Endothelial cell of umbilical vein (primary cell): ENCODE data around the gene ARHGEF28. TPM values are rescaled to one million over a fixed set of nuclear protein-coding genes. Genes with fewer than 3 reads are reported as not detected.

Source experiments
- BruUV-seq: library from RNA; stranded (reverse); fragments of 400-500 nt; replicated peaks from 2 replicates; lab custom pipeline; 2021; lab: Mats Ljungman, UMichigan
- CTCF ChIA-PET: fragments of 300-600, 350-600 bp; sonication (Branson Sonifier 250); formaldehyde crosslinking; loops from one replicate; lab custom pipeline; 2021; ENCODE audit warnings: antibody characterized with exemption, inconsistent platforms; lab: Charles Lee
- POLR2A ChIA-PET: fragments of 300-600, 350-600 bp; sonication (Branson Sonifier 250); formaldehyde crosslinking; loops from one replicate; lab custom pipeline; 2021; ENCODE audit warnings: antibody characterized with exemption, inconsistent platforms; lab: Charles Lee
- DNase-seq: peaks from one replicate; pipeline ENCODE4 v3.0.0-alpha.2; 2011; ENCODE audit warnings: low read depth, low spot score
- FAIRE-seq: peaks from 2 replicates; lab custom pipeline; 2011; peaks lifted over from hg19 to GRCh38; lab: Jason Lieb, UNC
- H2AFZ ChIP-seq: 2 replicates; pipeline ENCODE4 v1.6.0; 2012; ENCODE audit warnings: low read depth, low read length, control low read depth, inconsistent platforms
- H3K27ac ChIP-seq: 2 replicates; pipeline ENCODE4 v1.5.1; 2011; ENCODE audit warnings: low read depth, mild to moderate bottlenecking, control low read depth, low read length, moderate library complexity; ENCODE audit not compliant: insufficient read depth
- H3K27me3 ChIP-seq, 2 experiments: 2 replicates each; pipeline versions ENCODE4 v1.6.0 to v1.6.1; 2011; ENCODE audit warnings: low read length in 2 of 2, mixed read lengths in 1 of 2; ENCODE audit not compliant: control insufficient read depth in 2 of 2, insufficient read depth in 2 of 2
- H3K36me3 ChIP-seq, 2 experiments: 2 replicates in 1 of 2; 3 replicates in 1 of 2; pipeline ENCODE4 v1.5.1; 2011; ENCODE audit warnings: low read length in 2 of 2, mild to moderate bottlenecking in 1 of 2, moderate library complexity in 1 of 2; ENCODE audit not compliant: control insufficient read depth in 2 of 2, insufficient read depth in 2 of 2; ENCODE audit errors: extremely low read depth in 1 of 2
- H3K4me1 ChIP-seq: 3 replicates; pipeline ENCODE4 v1.5.1; 2011; ENCODE audit warnings: mild to moderate bottlenecking, low read length; ENCODE audit not compliant: control insufficient read depth, insufficient read depth; ENCODE audit errors: extremely low read depth
- H3K4me2 ChIP-seq: 2 replicates; pipeline ENCODE4 v1.6.1; 2011; ENCODE audit warnings: low read length, control low read depth, mixed read lengths; ENCODE audit not compliant: insufficient read depth
- H3K4me3 ChIP-seq, 3 experiments: fragments of 200-600 bp in 1 of 3; sonication (generic), shearing (Covaris generic) in 1 of 3; replicated peaks in 1 of 3; 2 replicates each; pipeline ENCODE4 v1.5.1; 2011 to 2016; ENCODE audit warnings: control low read depth in 3 of 3, low read length in 3 of 3, mild to moderate bottlenecking in 2 of 3, inconsistent platforms in 1 of 3, low read depth in 1 of 3, moderate library complexity in 1 of 3; ENCODE audit not compliant: insufficient read depth in 1 of 3
- H3K79me2 ChIP-seq: 2 replicates; pipeline ENCODE4 v1.6.0; 2012; ENCODE audit warnings: low read length, inconsistent platforms; ENCODE audit not compliant: control insufficient read depth, insufficient read depth
- H3K9ac ChIP-seq: replicated peaks from 2 replicates; pipeline ENCODE3; 2011; ENCODE audit warnings: low read length, control low read depth; ENCODE audit not compliant: insufficient read depth; ENCODE audit errors: extremely low read depth
- H3K9me1 ChIP-seq: replicated peaks from 3 replicates; pipeline ENCODE4 v1.6.0; 2011; ENCODE audit warnings: mild to moderate bottlenecking, low read length; ENCODE audit not compliant: control insufficient read depth, insufficient read depth; ENCODE audit errors: extremely low read depth
- H3K9me3 ChIP-seq: replicated peaks from 2 replicates; pipeline ENCODE4 v1.5.1; 2012; ENCODE audit warnings: low read length, inconsistent platforms; ENCODE audit not compliant: control insufficient read depth, insufficient read depth
- H4K20me1 ChIP-seq: replicated peaks from 2 replicates; pipeline ENCODE3; 2011; ENCODE audit warnings: mild to moderate bottlenecking, low read length; ENCODE audit not compliant: control insufficient read depth, insufficient read depth; ENCODE audit errors: extremely low read depth
- CTCF ChIP-seq, 2 donors: IDR thresholded peaks; 1 replicate in 1 of 2; 2 replicates in 1 of 2; pipeline ENCODE4 v1.5.1; 2011; ENCODE audit warnings: low read length in 2 of 2, mild to moderate bottlenecking in 2 of 2, moderate library complexity in 2 of 2, control low read depth in 1 of 2, inconsistent platforms in 1 of 2, low read depth in 1 of 2; ENCODE audit not compliant: insufficient read depth in 1 of 2; ENCODE audit errors: extremely low read depth in 1 of 2
- EZH2 ChIP-seq: IDR thresholded peaks from 2 replicates; pipeline ENCODE4 v1.6.1; 2012; ENCODE audit warnings: borderline replicate concordance, low read depth, mild to moderate bottlenecking, moderate library complexity, low read length, inconsistent platforms; ENCODE audit not compliant: severe bottlenecking
- FOS ChIP-seq: IDR thresholded peaks from 2 replicates; pipeline ENCODE4 v1.6.1; 2011; ENCODE audit warnings: mild to moderate bottlenecking, low read length, moderate library complexity, borderline replicate concordance; ENCODE audit not compliant: insufficient read depth
- GATA2 ChIP-seq: IDR thresholded peaks from 2 replicates; pipeline ENCODE4 v1.7.0; 2011; ENCODE audit warnings: low read depth, mild to moderate bottlenecking, moderate library complexity, mixed read lengths, low read length; ENCODE audit not compliant: insufficient read length, insufficient read depth
- JUN ChIP-seq: IDR thresholded peaks from 2 replicates; pipeline ENCODE4 v1.6.1; 2011; ENCODE audit warnings: borderline replicate concordance, low read depth; ENCODE audit not compliant: insufficient read length, insufficient read depth
- MYC ChIP-seq: IDR thresholded peaks from one replicate; pipeline ENCODE4 v1.6.1; 2011; ENCODE audit warnings: mild to moderate bottlenecking, low read depth, low read length
- POLR2AphosphoS5 ChIP-seq: IDR thresholded peaks from 2 replicates; pipeline ENCODE4 v1.6.1; 2012; ENCODE audit warnings: low read depth, mild to moderate bottlenecking, control low read depth, low read length, moderate library complexity; ENCODE audit not compliant: insufficient read depth
- dilution Hi-C: fragments of 300-500 bp; cut with MboI; formaldehyde crosslinking; loops from one replicate; pipeline ENCODE4 v1.15.0; 2019; ENCODE audit warnings: low sequenced_read_pairs; ENCODE audit not compliant: extremely low pct_ligation_motif_present
- intact Hi-C: fragments of 100-400 bp; cut with micrococcal nuclease; formaldehyde crosslinking; loops from one replicate; pipeline ENCODE4 v1.10.0; 2022
- polyA plus RNA-seq, 4 experiments: library from polyadenylated mRNA; depleted of rRNA in 3 of 4; stranded (reverse) in 3 of 4; unstranded in 1 of 4; fragments of >200 nt; gene quantifications; 2 replicates each; pipeline versions ENCODE4 v1.2.1 to v1.2.3, GENCODE V29; 2011 to 2012; ENCODE audit warnings: missing spikeins in 1 of 4
- total RNA-seq: library from RNA; stranded (reverse); gene quantifications from 2 replicates; pipeline ENCODE4 v1.2.3, GENCODE V29; 2021

The ARHGEF28 gene
- total and polyA plus RNA-seq, 2 donors (not counting 3 experiments of a cell fraction or from before 2014, with no cell fraction given): 29.5 to 108 TPM

GRCh38 chr5:73673161-73673591 lies 47.2 kb downstream of the ARHGEF28 start:
- Histone ChIP-seq H3K9me3 (no peaks in the 10 kb centered on the region), H3K27me3 (no peaks in the 10 kb centered on the region), H4K20me1 (no peaks in the 10 kb centered on the region), H3K4me3 (no peak overlapping the region), H3K27ac (peak overlapping the region; percentile 74), H3K4me2 (peak overlapping the region; percentile 44), H3K36me3 (peaks cover 0 to 3% of the 10 kb centered on the region in 2 experiments), H3K9me1 (no peaks in the 10 kb centered on the region), H3K79me2 (peaks cover 89% of the 10 kb centered on the region), H3K9ac (peak overlapping the region; percentile 51), H3K4me1 (peaks cover 33% of the 10 kb centered on the region), H2AFZ (no peak overlapping the region)
- BruUV-seq: no TSS peak
- dilution Hi-C loops: no loop called here
- intact Hi-C loops: loop anchor here (1.0 to 2.0 kb wide), 3 partner anchors 18 to 68 kb away; no protein-coding TSS in a partner anchor
- POLR2A ChIA-PET: interaction anchor here (0.6 to 3.3 kb wide), 3 partner anchors 18 to 43 kb away, joined by 3 to 10 read pairs (median 3); no protein-coding TSS in a partner anchor
- DNase-seq (peak; percentile 91), FAIRE-seq (peak; percentile 73)
- CTCF ChIA-PET: interaction anchor here (0.8 to 3.5 kb wide), 16 partner anchors 8 to 120 kb away, joined by 3 to 36 read pairs (median 6); no protein-coding TSS in a partner anchor
- TF ChIP-seq FOS (peak; percentile 61), EZH2 (no peak), GATA2 (peak; percentile 1), CTCF (IDR thresholded peaks at IDR 0.05; ENCODE audit: extremely low read depth in 1 of 2, insufficient read depth in 1 of 2, low read depth in 1 of 2, low read length in 2 of 2) (peak in 1 of 2 donors; percentile 6), MYC (no peak), POLR2AphosphoS5 (peak; percentile 23), JUN (peak; percentile 76)
